Prostate gland (tissue), 2 donors: ENCODE results near the gene TF.

ENCODE experiments used
- POLR2A ChIP-seq: fragments of 450-650 bp; IDR thresholded peaks from one replicate; pipeline ENCODE4 v1.6.1; 2016; ENCODE audit warnings: antibody characterized with exemption, mild to moderate bottlenecking
- POLR2AphosphoS5 ChIP-seq: sonication (generic); formaldehyde crosslinking; IDR thresholded peaks from one replicate; pipeline ENCODE4 v1.6.1; 2017; ENCODE audit warnings: antibody characterized with exemption
- TF ChIP-seq, protein P1 (sequence below), 4 experiments: fragments of 200-600 bp in 2 of 4; fragments of 450-650 bp in 2 of 4; sonication (generic) in 2 of 4; IDR thresholded peaks; 1 replicate in 3 of 4; 2 replicates in 1 of 4; pipeline ENCODE4 v1.5.1; 2016 to 2019; ENCODE audit warnings: antibody characterized with exemption in 4 of 4, mild to moderate bottlenecking in 2 of 4, moderate library complexity in 2 of 4

- TF ChIP-seq POLR2AphosphoS5 (no peak), POLR2A (no peak)
- TF ChIP-seq, protein P1, sequence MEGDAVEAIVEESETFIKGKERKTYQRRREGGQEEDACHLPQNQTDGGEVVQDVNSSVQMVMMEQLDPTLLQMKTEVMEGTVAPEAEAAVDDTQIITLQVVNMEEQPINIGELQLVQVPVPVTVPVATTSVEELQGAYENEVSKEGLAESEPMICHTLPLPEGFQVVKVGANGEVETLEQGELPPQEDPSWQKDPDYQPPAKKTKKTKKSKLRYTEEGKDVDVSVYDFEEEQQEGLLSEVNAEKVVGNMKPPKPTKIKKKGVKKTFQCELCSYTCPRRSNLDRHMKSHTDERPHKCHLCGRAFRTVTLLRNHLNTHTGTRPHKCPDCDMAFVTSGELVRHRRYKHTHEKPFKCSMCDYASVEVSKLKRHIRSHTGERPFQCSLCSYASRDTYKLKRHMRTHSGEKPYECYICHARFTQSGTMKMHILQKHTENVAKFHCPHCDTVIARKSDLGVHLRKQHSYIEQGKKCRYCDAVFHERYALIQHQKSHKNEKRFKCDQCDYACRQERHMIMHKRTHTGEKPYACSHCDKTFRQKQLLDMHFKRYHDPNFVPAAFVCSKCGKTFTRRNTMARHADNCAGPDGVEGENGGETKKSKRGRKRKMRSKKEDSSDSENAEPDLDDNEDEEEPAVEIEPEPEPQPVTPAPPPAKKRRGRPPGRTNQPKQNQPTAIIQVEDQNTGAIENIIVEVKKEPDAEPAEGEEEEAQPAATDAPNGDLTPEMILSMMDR (IDR thresholded peaks at IDR 0.05) = no peak
These were observed 82.5 kb downstream of the TF start for GRCh38 chr3:133828576-133829309.
